Neuronal stem cell (in vitro differentiated cells): ENCODE data around the gene OLFML2A.

Source experiments
- DNase-seq: peaks from one replicate; pipeline ENCODE4 v3.0.0-alpha.2; 2013; ENCODE audit warnings: low spot score
- H2AFZ ChIP-seq: one replicate; pipeline ENCODE4 v1.6.1; 2013; ENCODE audit warnings: mild to moderate bottlenecking, low read length, inconsistent platforms
- H2AK5ac ChIP-seq: 2 replicates; pipeline ENCODE4 v1.6.1; 2013; ENCODE audit warnings: low read depth, mild to moderate bottlenecking, inconsistent platforms, low read length, moderate library complexity, mixed read lengths
- H2BK120ac ChIP-seq: 2 replicates; pipeline ENCODE4 v1.6.1; 2013; ENCODE audit warnings: low read depth, mild to moderate bottlenecking, inconsistent platforms, low read length, moderate library complexity, mixed read lengths
- H2BK12ac ChIP-seq: one replicate; pipeline ENCODE4 v1.6.1; 2013; ENCODE audit warnings: low read length, inconsistent platforms
- H2BK15ac ChIP-seq: 2 replicates; pipeline ENCODE4 v1.6.1; 2013; ENCODE audit warnings: mild to moderate bottlenecking, low read length, inconsistent platforms, mixed read lengths
- H2BK5ac ChIP-seq: one replicate; pipeline ENCODE4 v1.6.1; 2013; ENCODE audit warnings: inconsistent platforms, mild to moderate bottlenecking, low read length, moderate library complexity
- H3K14ac ChIP-seq: one replicate; pipeline ENCODE4 v1.6.1; 2013; ENCODE audit warnings: low read length, inconsistent platforms
- H3K18ac ChIP-seq: 2 replicates; pipeline ENCODE4 v1.6.1; 2013; ENCODE audit warnings: low read length, inconsistent platforms
- H3K23ac ChIP-seq: 2 replicates; pipeline ENCODE4 v1.6.1; 2013; ENCODE audit warnings: low read depth, mild to moderate bottlenecking, mixed read lengths, low read length, inconsistent platforms; ENCODE audit not compliant: poor library complexity
- H3K27ac ChIP-seq: replicated peaks from 3 replicates; pipeline ENCODE4 v1.5.1; 2013; ENCODE audit warnings: low read length, inconsistent platforms
- H3K27me3 ChIP-seq, 3 experiments: 2 replicates each; pipeline ENCODE4 v1.6.1; 2013; ENCODE audit warnings: low read length in 3 of 3, mild to moderate bottlenecking in 2 of 3, inconsistent platforms in 1 of 3, low read depth in 1 of 3, mixed read lengths in 1 of 3, moderate library complexity in 1 of 3; ENCODE audit not compliant: control insufficient read depth in 3 of 3, insufficient read depth in 3 of 3
- H3K36me3 ChIP-seq, 2 donors: replicated peaks in 1 of 2; 2 replicates each; pipeline ENCODE4 v1.6.1; 2013; ENCODE audit warnings: low read length in 2 of 2; ENCODE audit not compliant: control insufficient read depth in 2 of 2, insufficient read depth in 2 of 2
- H3K4ac ChIP-seq: 2 replicates; pipeline ENCODE4 v1.6.1; 2013; ENCODE audit warnings: inconsistent platforms, mild to moderate bottlenecking, low read length, moderate library complexity
- H3K4me1 ChIP-seq, 2 donors: 1 replicate in 1 of 2; 2 replicates in 1 of 2; pipeline ENCODE4 v1.6.1; 2013; ENCODE audit warnings: low read length in 2 of 2, low read depth in 1 of 2; ENCODE audit not compliant: control insufficient read depth in 2 of 2, insufficient read depth in 1 of 2
- H3K4me2 ChIP-seq: one replicate; pipeline ENCODE4 v1.6.1; 2013; ENCODE audit warnings: mild to moderate bottlenecking, low read length, inconsistent platforms; ENCODE audit not compliant: insufficient read depth, poor library complexity, severe bottlenecking
- H3K4me3 ChIP-seq, 2 donors: 2 replicates each; pipeline ENCODE4 v1.5.1; 2013; ENCODE audit warnings: low read length in 2 of 2, mild to moderate bottlenecking in 2 of 2, inconsistent platforms in 1 of 2, moderate library complexity in 1 of 2
- H3K79me1 ChIP-seq: one replicate; pipeline ENCODE4 v1.6.1; 2013; ENCODE audit warnings: low read depth, mild to moderate bottlenecking, inconsistent platforms, low read length, moderate library complexity
- H3K9ac ChIP-seq: one replicate; pipeline ENCODE4 v1.6.1; 2013; ENCODE audit warnings: mild to moderate bottlenecking, low read depth, low read length, inconsistent platforms; ENCODE audit not compliant: poor library complexity
- H3K9me3 ChIP-seq, 2 donors: replicated peaks in 1 of 2; 2 replicates each; pipeline versions ENCODE3 to v1.6.1; 2013; ENCODE audit warnings: low read length in 2 of 2, mild to moderate bottlenecking in 2 of 2, inconsistent platforms in 1 of 2, low read depth in 1 of 2, mixed read lengths in 1 of 2, moderate library complexity in 1 of 2; ENCODE audit not compliant: control insufficient read depth in 2 of 2, insufficient read depth in 1 of 2
- H4K8ac ChIP-seq: one replicate; pipeline ENCODE4 v1.6.1; 2013; ENCODE audit warnings: low read depth, mild to moderate bottlenecking, inconsistent platforms, low read length, moderate library complexity
- H4K91ac ChIP-seq: one replicate; pipeline ENCODE4 v1.6.1; 2013; ENCODE audit warnings: low read length, low read depth, mild to moderate bottlenecking, inconsistent platforms; ENCODE audit not compliant: poor library complexity
- WGBS, 2 donors: extraction: QIAGEN DNeasy Blood & Tissue Kit; methylation state at CpG; one replicate each; pipeline ENCODE4 v1.1.7; 2013; ENCODE audit warnings: missing lambda C conversion rate in 2 of 2, mixed read lengths in 1 of 2; ENCODE audit not compliant: insufficient read length in 2 of 2, insufficient replicate concordance in 1 of 2; ENCODE audit errors: extremely low coverage in 2 of 2; 5-methylcytosine and 5-hydroxymethylcytosine counted together

OLFML2A gene

DNA sequence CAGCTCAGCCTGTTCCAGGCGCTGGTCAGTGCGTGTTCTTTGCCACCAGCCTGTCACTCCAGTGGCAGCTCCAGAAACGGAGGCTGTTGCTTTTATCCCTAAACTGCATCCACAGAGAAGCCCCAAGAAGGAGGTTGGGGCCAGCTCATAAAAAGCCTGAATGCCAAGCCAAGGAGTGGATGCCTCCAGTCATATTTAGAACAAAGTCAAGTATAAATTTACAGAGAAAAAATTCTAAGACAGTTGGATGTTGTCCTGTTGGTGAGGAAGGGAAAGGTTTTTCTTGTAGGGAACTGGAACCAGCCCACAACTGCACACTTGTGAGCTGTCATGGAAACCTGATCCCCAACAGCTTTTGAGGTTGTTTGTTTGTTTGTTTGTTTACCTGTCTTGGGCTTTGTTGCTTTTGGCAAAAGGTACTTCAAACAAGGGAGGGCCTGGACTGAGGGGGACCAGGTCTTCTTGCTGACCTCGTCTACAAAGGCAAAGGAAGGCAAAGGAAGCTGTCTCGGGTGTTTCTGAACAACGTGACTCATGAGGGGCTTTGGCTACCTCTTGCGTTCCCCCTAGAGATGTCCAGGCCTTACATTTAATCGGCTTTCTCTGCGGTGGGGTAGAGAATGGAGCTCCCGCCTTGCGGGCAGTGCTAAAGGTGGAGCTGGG is 36.7 kb downstream of the OLFML2A start:
- Histone ChIP-seq H3K4ac (no peak overlapping the region), H3K4me1 (peaks cover 21 to 29% of the 10 kb centered on the region in 2 donors), H4K8ac (no peak overlapping the region), H2AFZ (peak overlapping the region; percentile 28), H3K27me3 (peaks cover 0 to 3% (median 0%) of the 10 kb centered on the region in 3 experiments), H3K9ac (no peak overlapping the region), H3K36me3 (no peaks in the 10 kb centered on the region), H2BK15ac (peak overlapping the region; percentile 0), H2BK12ac (no peak overlapping the region), H3K23ac (no peak overlapping the region), H3K18ac (peak overlapping the region; percentile 1), H3K27ac (peak overlapping the region; percentile 78), H3K79me1 (no peaks in the 10 kb centered on the region), H3K9me3 (peaks cover 0 to 5% of the 10 kb centered on the region in 2 donors), H3K4me2 (no peak overlapping the region), H2BK5ac (peak overlapping the region; percentile 7), H4K91ac (no peak overlapping the region), H2BK120ac (no peak overlapping the region), H2AK5ac (peak overlapping the region; percentile 93), H3K4me3 (no peak overlapping the region), H3K14ac (no peak overlapping the region)
- no CpG with 5 or more reads among the region's 11 CpGs for WGBS, 2 donors
- DNase-seq, result no peak

DNA sequence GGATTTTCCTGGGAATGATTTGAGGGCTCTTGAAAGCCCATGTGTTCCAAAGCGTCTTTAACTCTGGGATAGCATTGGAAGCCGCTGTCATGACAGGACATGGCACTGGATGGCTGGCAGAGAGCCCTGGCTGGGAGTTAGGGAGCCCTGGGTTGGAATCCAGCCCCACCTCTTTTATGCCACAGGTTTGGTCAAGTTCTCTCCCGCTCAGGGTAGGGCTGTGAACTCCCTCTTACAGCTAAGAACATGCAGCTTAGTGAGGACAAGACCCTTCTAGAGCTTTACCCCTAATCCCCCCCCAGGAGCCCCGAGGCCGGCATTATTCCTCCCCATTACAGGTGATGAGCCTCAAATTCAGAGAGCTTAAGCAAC is 37.2 kb downstream of the OLFML2A start:
- no peak overlapping the region for H3K27ac ChIP-seq
- peak overlapping the region; percentile 93 for H2AK5ac ChIP-seq
- peaks cover 0 to 5% of the 10 kb centered on the region in 2 donors for H3K9me3 ChIP-seq
- H3K4me1 ChIP-seq, result peaks cover 21 to 30% of the 10 kb centered on the region in 2 donors
- H3K14ac ChIP-seq, result no peak overlapping the region
- no peak overlapping the region for H3K9ac ChIP-seq
- H3K27me3 ChIP-seq, result peaks cover 0 to 3% (median 0%) of the 10 kb centered on the region in 3 experiments
- H2BK12ac ChIP-seq, result no peak overlapping the region
- H2BK120ac ChIP-seq, result no peak overlapping the region
- no peak for DNase-seq
- H3K18ac ChIP-seq, result no peak overlapping the region
- no peaks in the 10 kb centered on the region for H3K36me3 ChIP-seq
- no peak overlapping the region for H3K4ac ChIP-seq
- H3K4me2 ChIP-seq, result no peak overlapping the region
- WGBS, 2 donors, result no CpG with 5 or more reads among the region's 5 CpGs
- H3K4me3 ChIP-seq, result no peak overlapping the region
- H2BK15ac ChIP-seq, result peak overlapping the region; percentile 0
- no peak overlapping the region for H4K91ac ChIP-seq
- H3K79me1 ChIP-seq, result no peaks in the 10 kb centered on the region
- H4K8ac ChIP-seq, result no peak overlapping the region
- no peak overlapping the region for H2BK5ac ChIP-seq
- peak overlapping the region; percentile 28 for H2AFZ ChIP-seq
- no peak overlapping the region for H3K23ac ChIP-seq

DNA sequence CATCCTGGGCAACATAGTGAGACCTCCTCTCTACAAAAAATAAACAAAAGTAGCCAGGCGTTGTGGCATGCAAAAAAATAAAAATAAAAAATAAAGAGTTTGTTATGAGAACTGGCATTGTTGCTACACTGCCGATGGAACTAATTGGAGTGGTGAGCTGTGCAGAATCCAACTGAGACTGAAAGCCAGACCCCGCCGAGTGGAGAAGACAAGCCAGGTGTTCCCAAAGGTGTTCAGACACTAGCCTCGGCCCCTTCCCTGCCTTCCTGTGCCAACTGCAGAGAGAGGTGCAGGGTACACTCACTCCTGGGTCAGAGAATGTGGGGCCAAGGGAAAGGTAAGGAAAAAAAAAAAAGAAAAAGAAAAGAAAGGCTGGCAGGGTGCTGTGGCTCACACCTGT is 38.7 kb downstream of the OLFML2A start:
- H3K4me1 ChIP-seq, result peaks cover 18 to 25% of the 10 kb centered on the region in 2 donors
- H3K27me3 ChIP-seq, result peaks cover 0 to 3% (median 0%) of the 10 kb centered on the region in 3 experiments
- H3K4me3 ChIP-seq, result no peak overlapping the region
- H3K23ac ChIP-seq, result no peak overlapping the region
- H4K8ac ChIP-seq, result no peak overlapping the region
- no peak overlapping the region for H3K14ac ChIP-seq
- no peak for DNase-seq
- H2AFZ ChIP-seq, result no peak overlapping the region
- no peak overlapping the region for H2BK12ac ChIP-seq
- H3K9ac ChIP-seq, result no peak overlapping the region
- no peak overlapping the region for H3K18ac ChIP-seq
- no peak overlapping the region for H2BK120ac ChIP-seq
- no peak overlapping the region for H3K27ac ChIP-seq
- H3K4ac ChIP-seq, result no peak overlapping the region
- H2AK5ac ChIP-seq, result no peak overlapping the region
- H2BK5ac ChIP-seq, result no peak overlapping the region
- no peak overlapping the region for H3K4me2 ChIP-seq
- H2BK15ac ChIP-seq, result no peak overlapping the region
- H3K9me3 ChIP-seq, result no peaks in the 10 kb centered on the region
- H4K91ac ChIP-seq, result no peak overlapping the region
- no peaks in the 10 kb centered on the region for H3K79me1 ChIP-seq
- no CpG with 5 or more reads among the region's 5 CpGs for WGBS, 2 donors
- no peaks in the 10 kb centered on the region for H3K36me3 ChIP-seq

DNA sequence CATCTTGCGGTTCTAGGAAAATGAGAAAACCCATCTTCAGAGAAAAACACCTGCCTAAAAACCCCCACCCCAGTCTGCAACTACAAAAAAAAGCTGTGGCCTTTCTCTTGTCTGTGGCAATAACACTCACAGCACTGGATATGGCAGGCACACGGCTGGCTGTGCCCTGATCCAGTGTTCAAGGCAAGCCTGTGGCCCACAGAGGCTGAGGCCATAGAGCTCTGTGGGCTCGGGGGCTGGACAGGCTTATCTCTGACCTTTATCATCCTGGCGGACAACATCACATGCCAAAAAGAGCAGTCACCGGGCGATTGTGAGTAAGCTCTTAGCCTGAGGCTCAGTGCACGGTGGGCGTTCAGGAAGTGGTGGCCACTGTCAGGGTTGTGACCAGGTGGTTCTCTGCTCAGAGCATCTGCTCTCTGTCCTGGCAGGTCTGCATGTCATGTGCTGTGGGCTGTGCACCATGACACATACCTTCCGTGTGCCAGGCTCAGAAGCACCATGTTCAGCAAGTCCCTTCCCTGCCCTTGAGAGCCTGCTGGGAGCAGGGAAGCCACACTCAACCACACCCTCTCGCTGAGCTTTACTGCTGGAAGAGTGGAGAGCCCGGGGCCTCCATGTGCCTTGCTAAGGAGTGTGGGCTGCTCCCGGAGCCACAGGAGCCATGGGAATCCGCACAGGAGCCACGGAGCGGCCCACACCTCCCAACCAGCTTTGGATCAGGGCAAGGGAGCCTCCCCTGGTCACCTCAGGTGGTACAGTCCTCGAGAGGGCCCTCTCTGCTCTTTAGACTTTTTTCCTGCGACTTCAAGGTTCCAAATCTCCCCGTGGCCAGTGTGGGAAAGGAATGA is 41.7 kb downstream of the OLFML2A start:
- peak overlapping the region; percentile 70 for H2AFZ ChIP-seq
- H2AK5ac ChIP-seq, result no peak overlapping the region
- H4K91ac ChIP-seq, result no peak overlapping the region
- peak overlapping the region; percentile 42 for H3K18ac ChIP-seq
- peak overlapping the region; percentile 91 for H2BK15ac ChIP-seq
- peaks cover 4 to 5% of the 10 kb centered on the region in 2 donors for H3K4me1 ChIP-seq
- H3K23ac ChIP-seq, result peak overlapping the region; percentile 62
- H3K14ac ChIP-seq, result peak overlapping the region; percentile 10
- H2BK120ac ChIP-seq, result no peak overlapping the region
- H2BK5ac ChIP-seq, result no peak overlapping the region
- H4K8ac ChIP-seq, result no peak overlapping the region
- peak overlapping the region; percentile 46 for H3K9ac ChIP-seq
- no peaks in the 10 kb centered on the region for H3K9me3 ChIP-seq
- H3K79me1 ChIP-seq, result no peaks in the 10 kb centered on the region
- H3K4me2 ChIP-seq, result no peak overlapping the region
- H3K36me3 ChIP-seq, result no peaks in the 10 kb centered on the region
- peaks cover 0 to 6% (median 0%) of the 10 kb centered on the region in 3 experiments for H3K27me3 ChIP-seq
- H3K4me3 ChIP-seq, result no peak overlapping the region
- no CpG with 5 or more reads among the region's 18 CpGs for WGBS, 2 donors
- no peak for DNase-seq
- H3K4ac ChIP-seq, result no peak overlapping the region
- no peak overlapping the region for H3K27ac ChIP-seq
- no peak overlapping the region for H2BK12ac ChIP-seq
